Osteocyte (in vitro differentiated cells): ENCODE measurements around the gene UBQLN2. TPM values are rescaled to one million over a fixed set of nuclear protein-coding genes. Genes with fewer than 3 reads are reported as not detected.
A peak's percentile ranks its signal among the peaks of the same experiment; 100 is the strongest.
"Not testable (repeated sequence)": the region's sequence is repeated elsewhere in the genome, so short reads cannot be mapped to it uniquely, and the experiment has no call there.

Experiments used
- DNase-seq: peaks from one replicate; pipeline ENCODE4 v3.0.0; 2021; ENCODE audit warnings: mixed read lengths; ENCODE audit not compliant: unreplicated experiment; ENCODE audit errors: extremely low spot score
- H3K27ac Mint-ChIP-seq: one replicate; pipeline ENCODE4 v1.8.0; 2021; ENCODE audit warnings: mild to moderate bottlenecking, mixed read lengths; ENCODE audit not compliant: unreplicated experiment
- H3K27me3 Mint-ChIP-seq: one replicate; pipeline ENCODE4 v1.8.0; 2021; ENCODE audit warnings: mixed read lengths; ENCODE audit not compliant: unreplicated experiment
- H3K36me3 Mint-ChIP-seq: one replicate; pipeline ENCODE4 v1.8.0; 2021; ENCODE audit warnings: mixed read lengths; ENCODE audit not compliant: unreplicated experiment
- H3K4me1 Mint-ChIP-seq: one replicate; pipeline ENCODE4 v1.8.0; 2021; ENCODE audit warnings: mixed read lengths; ENCODE audit not compliant: unreplicated experiment
- H3K4me3 Mint-ChIP-seq: one replicate; pipeline ENCODE4 v1.8.0; 2021; ENCODE audit warnings: mild to moderate bottlenecking, moderate library complexity, mixed read lengths; ENCODE audit not compliant: unreplicated experiment
- H3K9me3 Mint-ChIP-seq: one replicate; pipeline ENCODE4 v1.8.0; 2021; ENCODE audit warnings: mixed read lengths; ENCODE audit not compliant: unreplicated experiment
- CTCF ChIP-seq: fragments of 200-600 bp; sonication (generic); IDR thresholded peaks from 2 replicates; pipeline ENCODE4 v1.5.0; 2021; ENCODE audit warnings: antibody characterized with exemption, mild to moderate bottlenecking, moderate library complexity
- long read RNA-seq: library from polyadenylated mRNA; unstranded; transcript quantifications from one replicate; pipeline ENCODE4 v2.0.0, GENCODE V29; 2021
- total RNA-seq: library from RNA; stranded (reverse); gene quantifications from 2 replicates; pipeline ENCODE4 v1.2.1, GENCODE V29; 2021

UBQLN2 gene
- 42.6 and 42.7 TPM in 2 replicates for total RNA-seq
- long read RNA-seq, full-length matches to known transcripts: 32 of 33 reads
- long read RNA-seq, partial matches to known transcripts: 0 of 33 reads
- long read RNA-seq, other reads (novel, unspliced or antisense): 1 of 33 reads

- TF ChIP-seq CTCF: peak; percentile 40
- Mint-ChIP-seq H3K4me3 (peak within 1 kb of the TSS; percentile 79), H3K9me3 (no peaks in the 10 kb centered on the region), H3K27me3 (no peaks in the 10 kb centered on the region), H3K27ac (peak within 1 kb of the TSS; percentile 97), H3K4me1 (peaks cover 21% of the 10 kb centered on the region), H3K36me3 (no peaks in the 10 kb centered on the region)
- DNase-seq: peak; percentile 92
Measured at GRCh38 chrX:56563231-56564161, at the start of gene UBQLN2. Gene UBQLN2, plus strand, starts transcription at chrX:56563627. Its CDS starts 247 bp downstream, at chrX:56563874.

- Mint-ChIP-seq H3K9me3 (peaks cover 19% of the 10 kb centered on the region), H3K27ac (no peak overlapping the region), H3K27me3 (no peaks in the 10 kb centered on the region), H3K4me1 (no peaks in the 10 kb centered on the region), H3K36me3 (no peaks in the 10 kb centered on the region), H3K4me3 (no peak overlapping the region)
- TF ChIP-seq CTCF: no peak
- DNase-seq: no peak
Measured at GRCh38 chrX:56519642-56520041, 43.8 kb upstream of the UBQLN2 start.

GRCh38 chrX:56529482-56530007, 33.9 kb upstream of the UBQLN2 start:
- not testable (repeated sequence) for H3K27me3 Mint-ChIP-seq, H3K36me3 Mint-ChIP-seq, DNase-seq, H3K9me3 Mint-ChIP-seq, H3K27ac Mint-ChIP-seq, H3K4me1 Mint-ChIP-seq, H3K4me3 Mint-ChIP-seq

- H3K4me3 Mint-ChIP-seq: no peak overlapping the region
- no peak overlapping the region for H3K27ac Mint-ChIP-seq
- no peaks in the 10 kb centered on the region for H3K27me3 Mint-ChIP-seq
- H3K4me1 Mint-ChIP-seq: no peaks in the 10 kb centered on the region
- no peak for DNase-seq
- H3K9me3 Mint-ChIP-seq: no peaks in the 10 kb centered on the region
- H3K36me3 Mint-ChIP-seq: no peaks in the 10 kb centered on the region
- TF ChIP-seq CTCF: no peak
Measured at GRCh38 chrX:56530011-56530410, 33.4 kb upstream of the UBQLN2 start.

GRCh38 chrX:56550667-56551066, 12.8 kb upstream of the UBQLN2 start:
- no peak overlapping the region for H3K27ac Mint-ChIP-seq
- DNase-seq: no peak
- H3K9me3 Mint-ChIP-seq: peaks cover 26% of the 10 kb centered on the region
- no peaks in the 10 kb centered on the region for H3K36me3 Mint-ChIP-seq
- peaks cover 6% of the 10 kb centered on the region for H3K27me3 Mint-ChIP-seq
- no peaks in the 10 kb centered on the region for H3K4me1 Mint-ChIP-seq
- no peak overlapping the region for H3K4me3 Mint-ChIP-seq
- no peak for TF ChIP-seq CTCF
